T-helper 9 cell (primary cell): Measurements from ENCODE around the gene DCTN5.
"Not testable (repeated sequence)": the region's sequence is repeated elsewhere in the genome, so short reads cannot be mapped to it uniquely, and the experiment has no call there.

Source experiments
- DNase-seq: peaks from one replicate; pipeline ENCODE4 v3.0.0-alpha.2; 2020
- total RNA-seq, 2 donors: gene quantifications; one replicate each; lab custom pipeline; 2026; lab: John Stamatoyannopoulos, UW

DCTN5 gene
- total RNA-seq: 57.7 to 111 reads per million in 2 donors

GRCh38 chr16:23640931-23641765 is at the start of gene DCTN5, which contains the start of gene PALB2:
Gene DCTN5, plus strand, starts transcription at chr16:23641466. Its CDS starts 77 bp downstream, at chr16:23641543.
Gene PALB2, minus strand, starts transcription at chr16:23641310. Its CDS starts 153 bp downstream, at chr16:23641157.
- DNase-seq: peak; percentile 69

- no peak for DNase-seq
These were observed 47.1 kb upstream of the DCTN5 start for GRCh38 chr16:23594186-23594585.

- DNase-seq: no peak
These were observed 45.9 kb upstream of the DCTN5 start for GRCh38 chr16:23595246-23595950.

GRCh38 chr16:23595951-23596720 is 45.1 kb upstream of the DCTN5 start, which contains the start of gene NDUFAB1:
Gene NDUFAB1, minus strand, starts transcription at chr16:23596316. Its CDS starts 26 bp downstream, at chr16:23596290.
- DNase-seq: peak; percentile 91

GRCh38 chr16:23597003-23597756 is 44.1 kb upstream of the DCTN5 start:
- DNase-seq: no peak

GRCh38 chr16:23607726-23608125 is 33.5 kb upstream of the DCTN5 start:
- no peak for DNase-seq

- no peak for DNase-seq
These were observed 33.1 kb upstream of the DCTN5 start for GRCh38 chr16:23608194-23608593.

- DNase-seq: no peak
These were observed 31.3 kb upstream of the DCTN5 start for GRCh38 chr16:23609929-23610328.

- DNase-seq: not testable (repeated sequence)
These were observed 30.4 kb upstream of the DCTN5 start for GRCh38 chr16:23610905-23611304.

GRCh38 chr16:23611936-23612335 is 29.3 kb upstream of the DCTN5 start:
- DNase-seq: no peak

GRCh38 chr16:23615805-23616204 is 25.5 kb upstream of the DCTN5 start:
- DNase-seq: no peak

- no peak for DNase-seq
These were observed 17.2 kb upstream of the DCTN5 start for GRCh38 chr16:23624092-23624491.

- no peak for DNase-seq
These were observed 11.8 kb upstream of the DCTN5 start for GRCh38 chr16:23629516-23629915.

- DNase-seq: not testable (repeated sequence)
These were observed 9.4 kb upstream of the DCTN5 start for GRCh38 chr16:23631874-23632273.

GRCh38 chr16:23634461-23635036 is 6.7 kb upstream of the DCTN5 start:
- DNase-seq: no peak

GRCh38 chr16:23635958-23636357 is 5.3 kb upstream of the DCTN5 start:
- DNase-seq: no peak

GRCh38 chr16:23640615-23640930 is 693 bp upstream of the DCTN5 start:
- no peak for DNase-seq

- no peak for DNase-seq
These were observed 1.0 kb downstream of the DCTN5 start for GRCh38 chr16:23642246-23642774.

- DNase-seq: no peak
These were observed 9.6 kb downstream of the DCTN5 start for GRCh38 chr16:23650674-23651416.

GRCh38 chr16:23651943-23652468 is 10.7 kb downstream of the DCTN5 start:
- no peak for DNase-seq

- DNase-seq: no peak
These were observed 22.7 kb downstream of the DCTN5 start for GRCh38 chr16:23663918-23664317.
